C4-2B (cell line): Measurements from ENCODE around the gene R3HDM2.

ENCODE experiments used
- CTCF ChIP-seq: fragments of 450-650 bp; conservative IDR thresholded peaks from 2 replicates; pipeline ENCODE4 v1.5.1; 2017; ENCODE audit warnings: mild to moderate bottlenecking
- ZFX ChIP-seq: fragments of 450-650 bp; IDR thresholded peaks from 2 replicates; pipeline ENCODE4 v1.6.1; 2017

- TF ChIP-seq CTCF, result no peak
- no peak for TF ChIP-seq ZFX
Observed at GRCh38 chr12:57397441-57397840, 33.4 kb downstream of the R3HDM2 start.
